Left cardiac atrium (tissue), 4 donors: ENCODE data around the gene XRCC5. TPM values are rescaled to one million over a fixed set of nuclear protein-coding genes. Genes with fewer than 3 reads are reported as not detected.
"Not testable (repeated sequence)": the region's sequence is repeated elsewhere in the genome, so short reads cannot be mapped to it uniquely, and the experiment has no call there.

Experiments used
- ATAC-seq, 2 donors: fragments of 200-7000 bp; cut with Tn5 transposase; one replicate each; pipeline ENCODE4 v1.9.1; 2020; ENCODE audit warnings: mild to moderate bottlenecking in 2 of 2, moderate library complexity in 2 of 2
- DNase-seq: peaks from one replicate; pipeline ENCODE4 v3.0.0-alpha.2; 2020
- intact Hi-C, 2 donors: fragments of 100-400 bp; cut with DNase I; formaldehyde crosslinking; loops; one replicate each; pipeline versions ENCODE4 v1.14.1 to v1.15.1; 2022 to 2023
- total RNA-seq, 2 donors: library from RNA; stranded (reverse); fragmentation: NEBNext Ultra II Directional; extraction: Animal tissue kit (Norgen Biotek cat#: 25700); gene quantifications; one replicate each; pipeline ENCODE4 v1.2.1, GENCODE V29; 2021
- donor health status: DM: no; HTN: yes; CAD: no.
- donor health status: DM: no; HTN: yes; CAD: no; lungs with severe emphysema.
- donor health status: DM: yes; HTN: yes; CAD: no.
- donor health status: Dilated cardiomyopathy.

The XRCC5 gene
- total RNA-seq, 2 donors from 2014 or later: 114 to 148 TPM

GRCh38 chr2:216114382-216114713 lies 5.2 kb downstream of the XRCC5 start:
- peak in 1 of 2 donors; percentile 15 for ATAC-seq
- intact Hi-C loops: no loop called here
- DNase-seq: no peak

- intact Hi-C loops: no loop called here
- DNase-seq (peak; percentile 98), ATAC-seq (peak; percentile 96 to 97)
These were observed 5.8 kb downstream of the XRCC5 start for GRCh38 chr2:216114714-216115531.

DNA sequence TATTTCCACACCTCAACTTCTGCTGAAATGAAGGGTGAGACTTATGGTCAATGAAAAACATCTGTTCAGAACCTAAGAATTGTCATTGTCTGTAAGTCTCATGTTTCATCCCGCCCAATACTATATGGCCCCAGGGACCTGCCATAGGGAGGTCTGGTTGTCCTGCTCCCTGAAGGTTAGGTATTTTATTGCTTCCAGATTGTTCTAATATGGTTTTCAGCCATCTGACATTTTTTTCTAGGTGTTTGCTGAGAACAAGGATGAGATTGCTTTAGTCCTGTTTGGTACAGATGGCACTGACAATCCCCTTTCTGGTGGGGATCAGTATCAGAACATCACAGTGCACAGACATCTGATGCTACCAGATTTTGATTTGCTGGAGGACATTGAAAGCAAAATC lies 7.3 kb downstream of the XRCC5 start:
- intact Hi-C loops: no loop called here
- ATAC-seq: no peak
- no peak for DNase-seq

DNA sequence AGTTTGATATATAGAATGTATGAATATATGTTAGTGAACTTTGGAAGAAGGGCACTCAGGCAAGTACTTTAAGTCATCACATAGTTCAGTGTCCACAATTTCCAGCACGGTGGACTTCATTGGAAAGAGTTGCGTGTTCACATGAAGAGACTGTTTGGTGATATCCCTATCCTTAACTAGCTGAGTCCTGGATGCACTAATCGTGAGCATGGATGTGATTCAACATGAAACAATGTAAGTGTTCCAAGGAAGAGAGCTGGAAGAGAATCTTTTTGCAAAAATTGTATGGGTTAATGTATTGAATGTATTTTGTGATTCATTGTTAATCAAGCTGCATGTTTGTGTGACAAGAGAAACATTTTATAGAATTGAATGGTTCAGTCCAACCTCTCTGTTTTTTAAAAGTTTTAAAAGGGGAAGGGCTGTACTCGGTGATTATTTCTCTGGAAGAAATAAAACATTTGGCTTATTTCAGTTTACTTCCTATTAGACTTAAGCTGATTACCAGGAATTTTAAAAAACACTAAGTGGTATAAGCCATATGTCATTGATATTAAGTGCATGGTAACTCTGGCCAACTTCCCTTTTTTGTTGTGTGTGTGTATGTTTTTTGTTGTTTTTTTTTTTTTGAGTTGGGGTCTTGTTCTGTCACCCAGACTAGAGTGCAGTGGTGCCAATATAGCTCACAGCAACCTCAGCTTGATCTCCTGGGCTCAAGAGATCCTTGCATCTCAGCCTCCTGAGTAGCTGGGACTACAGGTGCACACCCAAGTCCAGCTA lies 8.6 kb downstream of the XRCC5 start:
- no peak for DNase-seq
- intact Hi-C loops: no loop called here
- ATAC-seq: no peak

DNA sequence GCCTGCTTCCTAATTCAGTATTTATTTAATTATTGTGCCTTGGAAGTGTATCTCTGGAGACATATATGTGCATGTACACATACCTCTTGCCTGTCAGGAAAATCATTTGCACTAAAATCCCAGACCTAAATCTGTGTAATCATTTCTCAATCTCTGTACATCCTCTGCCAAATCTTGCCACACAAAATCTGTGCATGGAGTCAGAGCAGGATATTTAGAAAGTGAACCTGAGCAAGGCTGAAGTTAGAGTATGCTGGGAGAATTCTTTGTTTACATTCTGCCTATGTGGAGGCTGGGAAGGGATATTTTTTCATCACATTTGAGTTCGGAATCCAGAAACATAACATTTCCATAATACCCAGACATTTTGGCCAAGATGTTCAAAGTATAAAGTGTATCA lies 9.3 kb downstream of the XRCC5 start:
- no peak for DNase-seq
- ATAC-seq: no peak
- intact Hi-C loops: no loop called here

- intact Hi-C loops: no loop called here
- ATAC-seq: no peak
These were observed 10.0 kb downstream of the XRCC5 start for GRCh38 chr2:216119146-216119545.

GRCh38 chr2:216119986-216120385 lies 10.8 kb downstream of the XRCC5 start:
- DNase-seq (no peak), ATAC-seq (no peak)
- intact Hi-C loops: no loop called here

More at GRCh38 chr2:216119146-216119545, 10.0 kb downstream of the XRCC5 start:
- no peak for DNase-seq

DNA sequence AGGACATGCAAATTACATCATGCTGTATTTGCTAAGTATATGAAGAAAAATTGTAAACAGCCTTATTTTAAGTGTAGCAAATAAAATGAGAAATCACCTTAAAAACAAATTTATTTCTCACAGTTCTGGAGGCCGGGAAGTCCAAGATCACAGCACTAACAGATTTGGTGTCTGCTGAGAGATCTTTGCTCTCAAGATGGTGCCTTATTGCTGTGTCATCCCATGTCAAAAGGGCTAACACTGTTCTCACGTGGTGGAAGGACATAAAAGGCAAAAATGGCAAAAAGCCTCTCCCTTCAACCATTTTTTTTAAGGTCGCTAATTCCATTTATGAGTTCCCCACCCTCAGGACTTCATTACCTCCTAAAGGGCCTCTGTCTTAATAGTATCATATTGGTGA lies 12.1 kb downstream of the XRCC5 start:
- DNase-seq (no peak), ATAC-seq (no peak)
- intact Hi-C loops: no loop called here

DNA sequence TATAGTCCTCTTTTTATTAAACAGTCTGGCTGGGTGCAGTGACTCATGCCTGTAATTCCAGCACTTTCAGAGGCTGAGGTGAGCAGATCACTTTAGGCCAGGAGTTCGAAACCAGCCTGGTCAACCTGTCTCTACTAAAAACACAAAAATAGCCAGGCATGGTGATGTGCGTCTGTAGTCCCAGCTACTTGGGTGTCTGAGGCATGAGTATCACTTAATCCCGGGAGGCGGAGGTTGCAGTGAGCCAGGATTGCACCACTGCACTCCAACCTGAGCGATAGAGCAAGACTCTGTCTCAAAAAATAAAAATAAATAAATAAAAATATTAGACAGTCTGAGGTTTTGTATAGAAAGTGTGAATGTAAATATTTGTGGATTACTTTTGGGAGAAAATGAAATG lies 17.8 kb downstream of the XRCC5 start:
- DNase-seq (no peak), ATAC-seq (no peak)
- intact Hi-C loops: no loop called here

DNA sequence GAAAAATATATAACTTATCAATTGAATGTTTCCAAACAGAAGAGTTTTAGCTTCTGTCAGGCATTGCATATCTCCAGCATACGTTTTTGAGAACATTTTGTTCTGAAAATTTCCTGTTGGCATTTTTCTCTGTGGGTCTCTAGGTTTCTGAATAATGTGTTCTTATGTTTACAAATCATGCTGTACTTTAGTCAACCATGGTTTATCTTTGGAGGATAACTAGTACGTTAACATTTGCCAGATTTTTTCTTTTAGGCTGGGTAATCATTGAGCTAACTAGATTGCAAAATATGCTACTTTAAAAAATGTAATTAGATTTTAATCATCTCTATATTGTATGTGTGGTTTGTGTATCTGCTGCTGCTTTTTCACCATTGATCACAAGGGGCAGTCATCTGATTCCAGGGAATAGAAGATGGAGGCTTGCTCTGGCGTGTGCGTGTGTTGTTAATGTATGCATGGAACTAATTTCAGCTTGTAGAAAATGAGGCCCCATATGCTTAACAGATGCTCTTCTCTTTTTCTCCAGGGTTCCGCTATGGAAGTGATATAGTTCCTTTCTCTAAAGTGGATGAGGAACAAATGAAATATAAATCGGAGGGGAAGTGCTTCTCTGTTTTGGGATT lies 21.3 kb downstream of the XRCC5 start:
- ATAC-seq: no peak
- intact Hi-C loops: no loop called here
- DNase-seq: no peak

- no peak for DNase-seq
- intact Hi-C loops: no loop called here
- ATAC-seq: no peak
These were observed 22.2 kb downstream of the XRCC5 start for GRCh38 chr2:216131175-216131926.

- no peak for DNase-seq
- ATAC-seq: no peak
- intact Hi-C loops: no loop called here
These were observed 23.4 kb downstream of the XRCC5 start for GRCh38 chr2:216132585-216132984.

DNA sequence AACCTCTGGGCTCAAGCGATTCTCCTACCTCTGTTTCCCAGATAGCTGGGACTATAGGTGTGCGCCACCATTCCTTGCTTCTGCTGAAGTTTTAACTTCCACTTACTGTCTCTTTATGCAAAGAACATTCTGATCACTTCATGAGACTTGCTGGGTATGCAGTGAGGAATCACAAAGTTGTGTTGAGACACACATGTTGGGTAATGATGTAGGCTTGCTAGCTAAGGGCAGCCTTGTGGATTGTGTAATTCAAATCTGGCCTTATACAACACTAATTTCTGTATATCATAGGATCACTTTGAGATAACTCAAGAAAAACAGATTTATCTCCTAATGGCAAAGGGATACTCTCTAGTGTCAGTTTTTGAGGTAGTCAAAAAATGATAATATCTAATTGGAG lies 24.2 kb downstream of the XRCC5 start:
- intact Hi-C loops: no loop called here
- DNase-seq: no peak
- ATAC-seq: peak in 1 of 2 donors; percentile 38

- no peak for ATAC-seq
- intact Hi-C loops: no loop called here
- DNase-seq: no peak
These were observed 25.9 kb downstream of the XRCC5 start for GRCh38 chr2:216134958-216135541.

- DNase-seq: no peak
- intact Hi-C loops: loop anchor here in 1 of 2 donors (2.0 kb wide), 1 partner anchor 17 kb away; no protein-coding TSS in a partner anchor
- ATAC-seq: no peak
These were observed 30.7 kb downstream of the XRCC5 start for GRCh38 chr2:216139884-216140283.

- not testable (repeated sequence) for DNase-seq, ATAC-seq
- intact Hi-C loops: loop anchor here in 1 of 2 donors (2.0 kb wide), 1 partner anchor 19 kb away; no protein-coding TSS in a partner anchor
These were observed 32.4 kb downstream of the XRCC5 start for GRCh38 chr2:216141516-216141915.

- DNase-seq: no peak
- intact Hi-C loops: no loop called here
- ATAC-seq: no peak
These were observed 33.4 kb downstream of the XRCC5 start for GRCh38 chr2:216142540-216142939.

- no peak for ATAC-seq
- intact Hi-C loops: no loop called here
- DNase-seq: no peak
These were observed 35.2 kb downstream of the XRCC5 start for GRCh38 chr2:216144372-216144771.

- DNase-seq: no peak
- intact Hi-C loops: no loop called here
- no peak for ATAC-seq
These were observed 35.7 kb downstream of the XRCC5 start for GRCh38 chr2:216144857-216145256.
